Osteoblast (primary cell): ENCODE measurements around the gene DHDDS. TPM values are rescaled to one million over a fixed set of nuclear protein-coding genes. Genes with fewer than 3 reads are reported as not detected.

ENCODE experiments used
- DNase-seq: peaks from one replicate; pipeline ENCODE4 v3.0.0; 2011; ENCODE audit warnings: low spot score, mixed read lengths; ENCODE audit not compliant: insufficient read length; ENCODE audit errors: missing footprints
- H2AFZ ChIP-seq: 2 replicates; pipeline ENCODE4 v1.6.0; 2011; ENCODE audit warnings: mild to moderate bottlenecking, low read length
- H3K27ac ChIP-seq: 2 replicates; pipeline ENCODE4 v1.5.1; 2011; ENCODE audit warnings: mild to moderate bottlenecking, low read depth, low read length, moderate library complexity
- H3K27me3 ChIP-seq: 2 replicates; pipeline ENCODE4 v1.6.0; 2012; ENCODE audit warnings: mild to moderate bottlenecking, control low read depth, inconsistent platforms, low read length, moderate library complexity; ENCODE audit not compliant: insufficient read depth
- H3K36me3 ChIP-seq: 2 replicates; pipeline ENCODE4 v1.5.1; 2011; ENCODE audit warnings: mild to moderate bottlenecking, low read length, control low read depth, moderate library complexity; ENCODE audit not compliant: insufficient read depth
- H3K4me1 ChIP-seq: 2 replicates; pipeline ENCODE4 v1.5.1; 2011; ENCODE audit warnings: mild to moderate bottlenecking, low read length, control low read depth, moderate library complexity; ENCODE audit not compliant: insufficient read depth
- H3K4me2 ChIP-seq: 2 replicates; pipeline ENCODE4 v1.6.0; 2011; ENCODE audit warnings: mild to moderate bottlenecking, low read length; ENCODE audit not compliant: insufficient read depth
- H3K4me3 ChIP-seq: fragments of 200-600 bp; sonication (generic); 3 replicates; pipeline ENCODE4 v1.5.1; 2012; ENCODE audit warnings: mild to moderate bottlenecking, low read length, inconsistent platforms; ENCODE audit not compliant: insufficient read depth
- H3K79me2 ChIP-seq: 2 replicates; pipeline ENCODE4 v1.6.0; 2012; ENCODE audit warnings: mild to moderate bottlenecking, low read length, control low read depth, inconsistent platforms; ENCODE audit not compliant: insufficient read depth
- H3K9me3 ChIP-seq: 2 replicates; pipeline ENCODE4 v1.5.1; 2011; ENCODE audit warnings: low read depth, low read length, control low read depth
- H4K20me1 ChIP-seq: 2 replicates; pipeline ENCODE4 v1.6.0; 2012; ENCODE audit warnings: mild to moderate bottlenecking, low read length, control low read depth; ENCODE audit not compliant: insufficient read depth
- CTCF ChIP-seq: IDR thresholded peaks from 2 replicates; pipeline ENCODE4 v1.5.1; 2011; ENCODE audit warnings: mild to moderate bottlenecking, low read depth, low read length, moderate library complexity; ENCODE audit errors: extremely low read depth
- total RNA-seq: library from RNA; depleted of rRNA; stranded (reverse); fragments of >200 nt; gene quantifications from 2 replicates; pipeline ENCODE4 v1.2.3, GENCODE V29; 2012

The DHDDS gene
- total RNA-seq, 1 donor: 63.3 TPM

- DNase-seq: peak; percentile 56
- H4K20me1 ChIP-seq: no peaks in the 10 kb centered on the region
- H3K9me3 ChIP-seq: no peaks in the 10 kb centered on the region
- no peak for TF ChIP-seq CTCF
- H3K4me1 ChIP-seq: peaks cover 3% of the 10 kb centered on the region
- H3K36me3 ChIP-seq: no peaks in the 10 kb centered on the region
- H3K27me3 ChIP-seq: no peaks in the 10 kb centered on the region
- no peak overlapping the region for H3K27ac ChIP-seq
- no peak overlapping the region for H2AFZ ChIP-seq
- H3K4me2 ChIP-seq: no peak overlapping the region
- H3K4me3 ChIP-seq: no peak overlapping the region
- no peaks in the 10 kb centered on the region for H3K79me2 ChIP-seq
These were observed 33.1 kb upstream of the DHDDS start for GRCh38 chr1:26399034-26399433.

GRCh38 chr1:26401891-26402290 is 30.2 kb upstream of the DHDDS start:
- H3K4me1 ChIP-seq: peaks cover 4% of the 10 kb centered on the region
- no peaks in the 10 kb centered on the region for H3K9me3 ChIP-seq
- no peaks in the 10 kb centered on the region for H4K20me1 ChIP-seq
- no peak overlapping the region for H2AFZ ChIP-seq
- H3K27ac ChIP-seq: no peak overlapping the region
- no peak for TF ChIP-seq CTCF
- no peak overlapping the region for H3K4me3 ChIP-seq
- no peaks in the 10 kb centered on the region for H3K79me2 ChIP-seq
- no peaks in the 10 kb centered on the region for H3K27me3 ChIP-seq
- H3K36me3 ChIP-seq: no peaks in the 10 kb centered on the region
- no peak for DNase-seq
- H3K4me2 ChIP-seq: no peak overlapping the region

- no peak overlapping the region for H2AFZ ChIP-seq
- H4K20me1 ChIP-seq: no peaks in the 10 kb centered on the region
- DNase-seq: peak; percentile 74
- H3K4me3 ChIP-seq: no peak overlapping the region
- H3K4me2 ChIP-seq: no peak overlapping the region
- H3K36me3 ChIP-seq: no peaks in the 10 kb centered on the region
- TF ChIP-seq CTCF: no peak
- H3K79me2 ChIP-seq: no peaks in the 10 kb centered on the region
- no peaks in the 10 kb centered on the region for H3K9me3 ChIP-seq
- H3K4me1 ChIP-seq: peaks cover 4% of the 10 kb centered on the region
- H3K27me3 ChIP-seq: peaks cover 1% of the 10 kb centered on the region
- H3K27ac ChIP-seq: no peak overlapping the region
These were observed 28.5 kb upstream of the DHDDS start for GRCh38 chr1:26403656-26404055.

GRCh38 chr1:26404641-26405040 is 27.5 kb upstream of the DHDDS start:
- Histone ChIP-seq H3K9me3 (no peaks in the 10 kb centered on the region), H3K36me3 (no peaks in the 10 kb centered on the region), H3K79me2 (no peaks in the 10 kb centered on the region), H3K4me3 (no peak overlapping the region), H3K4me2 (no peak overlapping the region), H2AFZ (no peak overlapping the region), H4K20me1 (peaks cover 2% of the 10 kb centered on the region), H3K27me3 (peaks cover 11% of the 10 kb centered on the region), H3K4me1 (peaks cover 4% of the 10 kb centered on the region), H3K27ac (no peak overlapping the region)
- no peak for TF ChIP-seq CTCF
- peak; percentile 39 for DNase-seq
